Endometrial microvascular endothelial cells (primary cell): ENCODE measurements around the gene GJB2. TPM values are rescaled to one million over a fixed set of nuclear protein-coding genes. Genes with fewer than 3 reads are reported as not detected.

Source experiments
- in situ Hi-C: cut with HindIII; loops from 2 replicates; pipeline ENCODE4 v1.10.0; 2017; ENCODE audit warnings: low sequenced_read_pairs, low pct_unique_long_range_greater_than_20kb; ENCODE audit errors: inconsistent ontology term
- total RNA-seq: library from RNA; depleted of rRNA; stranded (reverse); fragments of >200 nt; gene quantifications from one replicate; pipeline ENCODE4 v1.2.3, GENCODE V29; 2015; ENCODE audit errors: inconsistent ontology term

GJB2 gene
- total RNA-seq, result not detected

DNA sequence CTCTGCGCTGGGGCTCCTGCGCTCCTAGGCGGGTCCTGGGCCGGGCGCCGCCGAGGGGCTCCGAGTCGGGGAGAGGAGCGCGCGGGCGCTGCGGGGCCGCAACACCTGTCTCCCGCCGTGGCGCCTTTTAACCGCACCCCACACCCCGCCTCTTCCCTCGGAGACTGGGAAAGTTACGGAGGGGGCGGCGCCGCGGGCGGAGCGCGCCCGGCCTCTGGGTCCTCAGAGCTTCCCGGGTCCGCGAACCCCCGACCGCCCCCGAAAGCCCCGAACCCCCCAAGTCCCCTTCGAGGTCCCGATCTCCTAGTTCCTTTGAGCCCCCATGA lies at the start of gene GJB2:
GJB2 (minus strand) TSS at position 103 of the 326 bp plus-strand sequence. CDS start 3,357 bp downstream, outside the sequence.
- in situ Hi-C loops, result loop anchor here (10.0 kb wide), 1 partner anchor 292 kb away; no protein-coding TSS in a partner anchor

DNA sequence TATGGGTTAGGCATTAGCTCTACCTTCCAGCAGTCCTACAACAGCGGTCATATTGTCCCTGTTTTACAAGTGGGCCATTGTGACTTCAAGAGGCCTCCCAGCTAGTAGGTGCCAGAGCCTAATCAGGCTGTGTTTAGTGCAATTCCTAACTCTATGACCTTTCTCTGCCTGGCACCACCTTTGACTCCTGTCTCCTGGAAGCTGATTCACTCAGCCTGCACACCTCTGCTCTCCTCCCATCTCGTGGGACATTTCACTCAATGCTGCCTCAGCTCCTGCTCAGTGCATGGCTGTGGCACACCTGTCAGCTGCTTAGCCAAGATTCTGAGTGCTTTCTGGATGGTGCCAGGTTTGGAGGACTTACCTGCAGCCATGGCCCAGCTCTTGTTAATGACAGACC lies 48.9 kb upstream of the GJB2 start:
- in situ Hi-C loops, result no loop called here

DNA sequence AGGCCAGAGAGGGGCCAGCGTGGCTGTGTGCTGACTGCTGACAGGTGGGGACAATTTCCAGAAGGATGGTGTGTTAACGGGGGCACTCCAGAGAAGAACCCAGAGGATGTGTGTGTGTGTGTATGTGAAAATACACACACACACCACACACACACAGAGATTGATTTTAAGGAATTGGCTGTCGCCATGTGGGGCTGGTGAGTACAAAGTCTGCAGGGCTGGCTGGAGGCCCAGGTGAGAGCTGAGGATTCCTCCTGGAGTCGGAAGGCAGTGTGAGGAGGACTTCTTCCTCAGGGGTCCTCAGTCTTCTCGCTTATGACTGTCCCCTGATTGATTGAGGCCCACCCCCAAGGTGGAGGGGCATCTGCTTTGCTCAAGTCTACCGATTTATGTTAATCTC lies 47.0 kb upstream of the GJB2 start:
- in situ Hi-C loops, result no loop called here

DNA sequence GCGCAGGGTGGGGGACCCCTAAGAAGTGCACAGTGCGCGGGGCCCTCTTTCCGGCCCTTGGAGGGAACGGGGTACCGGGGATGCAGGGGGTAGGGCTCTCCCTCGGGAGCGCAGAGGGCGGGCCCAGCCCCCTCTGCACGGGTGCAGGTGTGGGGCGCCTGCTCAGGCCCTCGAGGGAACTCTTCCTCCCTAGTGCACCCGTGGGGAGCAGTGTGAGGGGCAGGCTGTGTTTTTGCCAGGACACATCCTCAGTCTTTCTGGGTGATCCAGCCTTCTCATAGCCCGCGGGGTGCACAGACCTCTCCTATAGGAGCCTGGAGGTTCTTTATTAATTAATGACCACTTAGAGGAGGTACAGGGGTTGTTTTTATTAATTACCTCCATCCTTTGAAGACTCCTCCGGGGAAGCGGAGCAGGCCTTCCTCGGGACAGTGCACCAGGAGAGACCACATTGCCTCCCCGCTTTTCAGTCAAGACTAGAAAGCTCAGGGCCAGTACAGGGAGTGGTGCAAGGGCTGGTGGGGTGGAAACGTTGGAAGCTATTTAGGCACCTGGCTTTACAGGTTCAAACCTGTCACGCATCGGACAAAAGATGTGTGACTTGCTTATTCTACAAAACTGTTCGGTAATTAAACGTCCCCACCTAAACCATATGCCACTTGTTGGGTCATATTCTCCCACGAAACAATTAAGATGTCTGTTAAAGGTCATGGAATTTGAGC lies 40.0 kb upstream of the GJB2 start:
- in situ Hi-C loops, result no loop called here

DNA sequence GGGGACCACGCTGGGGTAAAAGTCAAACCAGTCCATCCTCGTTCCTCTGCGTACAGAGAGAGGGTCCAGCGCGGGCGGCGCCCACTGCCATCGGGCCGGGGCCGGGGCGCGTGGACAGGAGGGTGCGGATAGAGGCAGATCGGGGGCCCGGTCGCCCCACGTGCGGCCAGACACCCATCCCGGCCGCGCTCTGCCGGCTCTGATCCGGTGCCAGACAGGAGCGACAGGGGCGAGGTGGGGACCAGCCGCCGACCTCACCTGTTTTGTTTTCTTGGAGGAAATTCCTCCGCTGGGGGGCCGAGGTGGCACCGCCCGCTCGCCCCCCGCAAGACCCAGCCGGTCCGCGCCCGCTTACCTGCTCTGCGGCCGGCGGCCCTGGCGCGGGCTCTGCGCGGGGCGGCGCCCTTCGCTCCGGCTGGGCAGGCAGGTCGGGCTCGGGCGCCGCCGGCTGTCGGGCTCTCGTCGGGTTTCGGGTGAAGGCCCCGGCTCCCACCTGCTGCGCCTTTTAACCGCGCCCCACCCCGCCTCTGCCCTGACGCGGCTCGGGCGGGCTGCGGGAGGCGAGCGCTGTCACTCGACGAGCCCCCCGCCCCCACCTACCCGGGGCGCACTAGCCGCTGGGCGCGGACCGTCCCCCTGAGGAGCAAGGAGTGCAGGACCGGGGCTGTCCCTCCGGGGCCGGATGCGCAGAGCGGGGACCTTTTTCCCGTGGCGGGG lies 39.3 kb upstream of the GJB2 start, which contains the start of gene GJB6:
GJB6 (minus strand) TSS at position 481 of the 717 bp plus-strand sequence. CDS start 8,839 bp downstream, outside the sequence.
- in situ Hi-C loops, result no loop called here

DNA sequence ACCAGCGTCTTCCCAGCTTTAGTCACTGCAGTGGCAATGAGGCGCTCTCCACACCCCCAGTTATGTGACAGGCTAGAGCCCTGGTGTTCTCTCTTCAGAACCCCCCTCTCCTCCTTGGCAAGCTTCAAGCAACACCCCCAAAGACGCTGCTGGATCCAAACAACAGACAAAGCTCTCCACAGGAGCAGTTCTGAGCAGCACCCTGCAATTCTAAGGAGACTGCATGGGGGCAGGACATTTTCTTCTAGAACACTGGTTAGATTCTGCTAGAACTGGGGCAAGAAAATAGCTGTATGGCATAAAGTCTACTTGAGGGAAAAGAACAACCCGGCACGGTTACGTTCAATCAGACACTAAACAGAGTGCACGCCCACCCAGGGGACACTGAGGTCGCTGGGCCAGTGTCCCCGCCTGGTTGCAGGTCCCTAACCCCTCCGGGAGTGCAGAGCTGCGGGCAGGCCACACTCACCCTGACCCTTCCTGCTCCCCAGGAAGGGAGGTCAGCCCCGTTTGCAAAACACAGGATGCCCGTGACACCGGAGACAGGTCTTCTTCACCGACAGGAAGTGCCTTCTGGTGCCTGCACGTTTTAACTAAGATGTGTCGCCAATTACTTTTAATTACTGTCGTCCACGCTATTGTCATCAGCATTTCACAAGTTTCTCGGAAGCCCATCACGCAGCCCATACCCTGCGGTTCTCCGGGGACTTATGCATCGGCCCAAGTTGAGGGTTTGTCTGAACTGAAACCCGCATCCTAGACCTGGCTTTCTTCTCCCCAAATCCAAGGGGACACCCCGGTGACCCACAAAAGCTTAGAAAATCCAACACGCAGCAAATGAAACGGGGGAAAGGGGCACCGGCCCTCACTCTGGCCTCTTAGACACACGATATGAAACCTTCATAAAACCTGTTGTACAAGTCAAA lies 38.4 kb upstream of the GJB2 start:
- in situ Hi-C loops, result no loop called here

DNA sequence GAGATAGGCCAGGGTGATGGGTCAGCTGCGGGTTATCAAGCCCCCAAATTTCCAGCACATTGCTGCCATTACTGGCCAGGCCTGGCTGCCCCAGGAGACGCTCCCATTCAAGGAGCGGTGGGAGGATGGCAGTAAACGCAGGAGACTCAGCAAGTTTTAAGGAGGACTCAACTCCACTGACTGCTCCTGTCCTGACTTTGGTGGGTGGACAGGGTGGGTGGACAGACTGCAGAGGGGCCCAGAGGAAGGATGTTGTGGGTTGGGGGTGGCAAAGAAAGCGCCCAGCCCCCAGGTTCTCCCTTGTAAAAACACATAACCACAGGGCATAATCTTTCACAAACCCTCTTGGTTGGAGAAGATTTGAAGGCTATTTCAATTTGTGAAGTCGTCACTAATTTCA lies 35.0 kb upstream of the GJB2 start:
- in situ Hi-C loops, result no loop called here

DNA sequence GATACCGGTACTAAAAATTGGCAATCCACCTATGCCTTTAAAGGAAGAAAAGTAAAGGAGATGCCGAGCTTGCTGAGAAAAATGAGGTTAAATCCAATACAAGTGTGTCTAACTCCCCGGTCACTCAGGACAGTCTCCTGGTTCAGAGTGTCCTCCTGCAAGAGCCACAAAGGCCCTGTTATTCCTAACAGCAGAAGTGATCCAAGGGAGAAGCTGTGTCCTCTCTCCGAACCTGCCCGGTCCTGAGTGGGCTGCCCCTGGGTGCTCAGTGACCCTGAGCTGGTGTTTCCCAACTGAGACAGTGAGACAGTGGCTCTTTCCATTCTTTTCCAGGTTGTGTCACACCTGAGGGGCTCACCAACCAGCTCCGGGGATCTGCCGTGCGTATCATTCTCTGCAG lies 34.5 kb upstream of the GJB2 start:
- in situ Hi-C loops, result no loop called here

DNA sequence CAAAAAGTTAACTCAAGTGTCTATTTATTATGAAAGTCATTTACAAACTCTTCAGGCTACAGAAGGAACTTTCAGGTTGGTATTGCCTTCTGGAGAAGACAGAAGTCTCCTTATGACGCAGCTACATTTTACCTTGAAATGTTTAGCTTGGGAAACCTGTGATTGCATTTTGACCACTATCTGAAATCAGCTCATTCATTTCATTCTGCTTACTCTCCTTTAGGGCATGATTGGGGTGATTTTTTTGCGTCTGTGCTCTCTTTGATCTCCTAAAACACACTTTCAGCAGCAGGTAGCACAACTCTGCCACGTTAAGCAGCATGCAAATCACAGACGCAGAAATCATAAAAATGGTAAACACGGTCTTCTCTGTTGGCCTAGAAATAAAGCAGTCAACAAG lies 29.8 kb upstream of the GJB2 start:
- in situ Hi-C loops, result no loop called here

DNA sequence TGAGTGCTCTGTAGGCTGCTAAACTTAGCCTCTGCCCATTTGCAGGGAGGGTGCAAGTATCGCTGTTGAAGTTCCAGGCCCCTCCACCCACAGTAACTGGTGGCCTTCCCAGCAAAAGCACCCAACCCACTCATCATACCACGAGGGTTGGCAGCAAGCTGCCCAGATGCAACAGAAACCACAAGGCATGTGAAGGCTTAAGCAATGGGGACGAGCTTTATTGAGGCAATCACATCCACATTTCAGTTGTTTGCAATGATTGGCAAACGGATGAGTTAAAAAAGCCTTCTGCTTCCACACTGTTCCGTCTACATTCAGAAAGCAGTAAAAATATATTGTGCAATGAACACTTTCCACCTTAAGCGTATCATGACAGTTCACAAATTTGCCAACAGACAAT lies 29.0 kb upstream of the GJB2 start:
- in situ Hi-C loops, result no loop called here

DNA sequence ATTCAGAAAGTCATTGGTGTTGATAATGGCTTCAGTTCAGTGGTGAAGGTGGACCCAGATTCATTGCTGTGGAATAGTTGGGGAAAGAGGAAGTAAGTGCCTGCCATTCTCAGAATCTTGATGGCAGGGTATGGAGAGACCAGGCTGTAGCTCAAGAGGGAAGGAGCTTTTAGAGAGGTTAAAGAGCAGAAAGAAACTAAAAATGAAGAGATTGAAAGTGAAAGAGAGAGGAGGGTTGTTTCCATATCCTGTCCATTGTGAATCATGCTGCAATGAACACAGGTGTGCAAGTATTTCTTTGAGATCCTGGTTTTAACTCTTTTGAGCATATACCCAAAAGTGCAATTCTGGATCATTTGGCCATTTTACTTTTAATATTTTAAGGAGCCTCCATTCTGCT lies 26.8 kb upstream of the GJB2 start:
- in situ Hi-C loops, result no loop called here

DNA sequence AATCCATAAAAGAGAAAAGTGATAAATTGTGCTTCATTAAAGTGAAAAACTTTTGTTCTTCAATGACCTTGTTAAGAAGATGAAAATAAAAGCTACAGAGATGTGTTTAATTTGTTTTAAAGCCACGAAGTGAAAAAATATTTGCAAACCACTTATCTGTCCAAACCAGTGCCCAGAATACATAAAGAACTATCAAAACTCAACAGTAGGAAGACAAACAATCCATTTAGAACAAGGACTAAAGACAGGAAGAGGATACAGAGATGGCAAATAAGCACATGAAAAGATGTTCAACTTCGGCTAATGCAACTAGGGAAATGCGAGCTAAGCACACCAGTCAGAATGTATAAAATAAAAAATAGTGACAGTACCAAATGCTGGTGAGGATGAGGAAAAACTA lies 24.4 kb upstream of the GJB2 start:
- in situ Hi-C loops, result no loop called here

DNA sequence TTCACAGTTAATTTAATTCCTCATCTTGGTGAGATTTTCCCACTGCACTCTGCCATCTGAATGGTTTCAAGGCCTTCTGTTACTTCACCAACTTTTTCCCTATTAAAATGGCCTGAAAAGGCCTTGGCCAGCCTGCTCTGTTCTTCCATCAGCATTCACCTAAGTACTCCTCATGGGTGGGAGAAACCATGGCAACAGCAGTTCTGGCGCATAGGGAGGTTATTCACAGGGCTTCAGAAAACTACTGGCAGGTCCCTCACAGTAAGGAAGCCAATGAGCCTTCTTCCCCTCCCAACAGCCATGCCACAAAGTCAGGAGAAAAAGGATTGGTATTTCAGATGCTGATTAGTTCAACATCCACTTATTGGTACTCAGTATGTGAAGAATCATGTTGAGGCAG lies 17.2 kb upstream of the GJB2 start:
- in situ Hi-C loops, result no loop called here

DNA sequence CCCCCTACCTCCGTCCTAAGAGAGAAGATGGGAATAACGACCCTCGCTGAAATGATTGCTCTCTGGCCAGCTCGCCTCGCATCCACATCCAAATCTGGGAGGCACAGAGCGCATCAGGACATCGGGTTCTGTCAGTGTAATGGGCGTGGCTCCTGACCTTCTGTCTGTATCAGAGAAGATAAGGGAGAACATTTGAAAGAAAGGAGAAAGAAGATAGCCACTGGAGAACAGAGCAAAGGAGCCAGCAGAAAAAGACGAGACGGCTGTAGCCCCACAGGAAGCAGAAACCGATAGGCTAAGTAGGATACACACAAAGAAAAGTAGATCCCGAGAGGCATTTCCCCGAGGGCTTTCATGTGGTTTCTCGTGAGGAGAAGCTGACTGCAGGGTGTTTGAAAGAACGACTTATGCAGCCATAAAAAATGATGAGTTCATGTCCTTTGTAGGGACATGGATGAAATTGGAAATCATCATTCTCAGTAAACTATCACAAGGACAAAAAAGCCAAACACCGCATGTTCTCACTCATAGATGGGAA lies 14.0 kb upstream of the GJB2 start:
- in situ Hi-C loops, result no loop called here

DNA sequence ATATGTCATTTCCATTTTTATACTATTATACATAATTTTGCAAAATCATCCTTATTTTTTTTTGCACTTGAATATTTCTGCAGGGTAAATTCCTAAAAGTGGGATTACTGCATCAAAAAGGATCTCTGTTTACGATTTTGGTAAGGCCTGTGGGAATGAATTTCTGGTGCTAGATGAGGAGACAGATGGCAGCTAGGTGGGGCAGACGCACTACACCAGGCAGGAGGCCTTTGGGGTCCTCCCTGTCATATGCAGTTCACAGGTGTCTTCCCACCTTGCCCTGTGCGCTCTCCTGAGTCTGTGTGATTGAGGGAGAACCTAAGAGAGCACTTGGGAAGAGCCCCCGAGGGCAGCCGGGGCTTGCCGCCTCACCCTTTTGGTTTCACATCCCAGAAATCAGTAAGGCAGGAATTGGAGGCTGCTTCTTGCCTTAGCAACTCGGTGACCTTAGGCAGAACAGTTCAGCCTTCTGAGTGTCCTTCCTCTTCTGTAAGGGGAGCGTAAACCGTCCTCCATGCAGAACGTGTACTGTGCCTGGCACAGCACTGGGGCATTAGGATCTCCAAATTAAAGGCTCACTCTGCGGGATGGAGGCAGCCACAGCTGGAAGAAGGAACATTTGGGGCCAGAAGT lies 13.4 kb upstream of the GJB2 start:
- in situ Hi-C loops, result no loop called here

DNA sequence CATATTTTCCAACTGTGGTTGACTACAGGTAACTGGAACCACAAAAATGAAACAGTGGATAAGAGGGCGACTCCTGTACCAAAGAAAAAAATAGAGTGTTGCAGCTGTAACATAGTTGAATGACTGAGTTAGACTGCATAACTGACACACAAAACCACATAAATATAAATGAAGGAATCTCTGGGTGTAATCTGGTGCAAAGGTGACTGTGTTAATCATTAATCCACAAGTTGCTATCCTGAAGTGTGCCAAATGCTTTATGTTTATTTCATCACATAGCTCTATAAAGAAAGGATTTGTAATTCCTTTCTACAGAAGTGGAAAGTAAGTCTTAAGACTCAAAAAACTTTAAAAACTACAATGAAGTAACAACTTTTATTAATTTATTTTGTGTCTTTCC lies 6.0 kb upstream of the GJB2 start:
- in situ Hi-C loops, result loop anchor here (10.0 kb wide), 1 partner anchor 286 kb away; no protein-coding TSS in a partner anchor

DNA sequence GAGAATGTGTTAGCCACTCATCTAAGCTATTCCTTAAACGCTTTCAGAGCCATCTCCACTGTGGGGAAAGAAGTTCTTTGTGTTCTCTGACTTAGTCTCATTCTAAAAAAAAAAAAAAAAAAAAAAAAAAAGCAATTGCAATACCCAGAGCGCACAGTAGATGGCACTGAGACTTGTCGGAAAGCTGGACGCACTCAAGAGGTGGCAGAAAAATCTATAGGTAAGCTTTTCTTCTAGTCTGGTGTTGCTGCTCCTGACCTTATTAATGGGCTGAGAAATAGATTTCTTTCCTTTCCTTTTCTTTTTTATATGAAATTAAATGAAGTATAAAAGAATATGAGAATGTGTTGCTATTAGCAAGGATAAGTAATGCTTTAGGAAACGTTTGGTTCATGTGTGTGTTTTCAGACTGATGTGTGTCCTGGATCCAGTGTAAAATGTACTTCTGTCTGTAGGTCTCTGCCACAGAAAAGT lies 4.7 kb upstream of the GJB2 start:
- in situ Hi-C loops, result loop anchor here (10.0 kb wide), 1 partner anchor 287 kb away; no protein-coding TSS in a partner anchor

DNA sequence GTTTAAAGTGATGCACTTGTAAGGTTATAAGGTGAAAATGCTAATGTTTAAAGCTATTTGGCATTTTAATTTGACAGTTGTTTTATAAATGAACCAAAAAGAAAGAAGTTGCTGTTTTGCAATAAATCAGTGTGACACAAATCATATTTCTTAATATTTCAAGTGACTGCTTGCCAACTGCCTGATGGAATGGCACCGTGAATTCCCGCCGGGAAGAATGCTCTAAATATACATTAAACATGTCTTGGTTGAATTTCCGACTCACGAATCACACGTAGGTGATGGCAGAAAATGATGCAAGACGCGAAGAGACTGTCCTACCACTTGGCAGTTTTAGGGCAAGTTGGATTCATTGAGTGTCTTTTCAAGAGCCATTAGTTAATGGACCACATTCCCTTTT lies 3.1 kb upstream of the GJB2 start:
- in situ Hi-C loops, result loop anchor here (10.0 kb wide), 1 partner anchor 289 kb away; no protein-coding TSS in a partner anchor
